ENCODE data around the gene CFAP20DC.
"Not testable (repeated sequence)": the region's sequence is repeated elsewhere in the genome, so short reads cannot be mapped to it uniquely, and the experiment has no call there.

CFAP20DC gene

GRCh38 chr3:59049671-59050331 lies at the start of gene CFAP20DC:
TSS of gene CFAP20DC (minus strand) at chr3:59050025. CDS start at chr3:59049631, 394 bp downstream.
- DNase-seq, result peak; percentile 90

DNA sequence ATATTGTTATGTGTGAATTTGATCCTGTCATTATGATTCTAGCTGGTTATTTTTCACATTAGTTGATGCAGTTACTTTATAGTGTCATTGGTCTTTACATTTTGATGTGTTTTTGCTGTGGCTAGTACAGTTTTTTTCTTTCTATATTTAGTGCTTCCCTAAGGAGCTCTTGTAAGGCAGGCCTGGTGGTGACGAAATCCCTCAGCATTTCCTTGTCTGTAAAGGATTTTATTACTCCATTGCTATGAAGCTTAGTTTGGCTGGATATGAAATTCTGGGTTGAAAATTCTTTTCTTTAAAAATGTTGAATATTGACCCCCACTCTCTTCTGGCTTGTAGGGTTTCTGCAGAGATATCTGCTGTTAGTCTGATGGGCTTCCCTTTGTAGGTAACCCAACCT lies 48.7 kb upstream of the CFAP20DC start:
- not testable (repeated sequence) for DNase-seq

DNA sequence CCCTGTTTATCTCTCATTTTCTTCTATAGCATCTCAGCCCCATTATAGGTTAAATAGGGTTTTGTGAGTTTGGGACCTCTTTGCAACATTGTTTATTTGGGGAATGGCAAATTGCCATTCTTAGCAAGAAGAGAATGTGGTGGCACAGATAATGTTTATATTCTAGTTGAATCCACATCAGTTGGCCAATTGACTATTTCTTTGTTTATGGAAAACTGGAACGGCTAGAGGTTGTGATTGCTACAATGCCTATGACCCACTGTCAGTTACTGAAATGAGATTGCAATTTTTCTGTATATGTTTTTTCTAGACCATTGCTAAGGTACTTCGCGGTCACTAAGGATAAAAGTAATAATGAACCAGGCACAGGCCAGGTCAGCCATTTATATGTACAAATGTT lies 44.6 kb upstream of the CFAP20DC start:
- DNase-seq, result no peak

GRCh38 chr3:59093521-59093920 lies 43.7 kb upstream of the CFAP20DC start:
- no peak for DNase-seq

GRCh38 chr3:59088761-59089160 lies 38.9 kb upstream of the CFAP20DC start:
- DNase-seq, result no peak

DNA sequence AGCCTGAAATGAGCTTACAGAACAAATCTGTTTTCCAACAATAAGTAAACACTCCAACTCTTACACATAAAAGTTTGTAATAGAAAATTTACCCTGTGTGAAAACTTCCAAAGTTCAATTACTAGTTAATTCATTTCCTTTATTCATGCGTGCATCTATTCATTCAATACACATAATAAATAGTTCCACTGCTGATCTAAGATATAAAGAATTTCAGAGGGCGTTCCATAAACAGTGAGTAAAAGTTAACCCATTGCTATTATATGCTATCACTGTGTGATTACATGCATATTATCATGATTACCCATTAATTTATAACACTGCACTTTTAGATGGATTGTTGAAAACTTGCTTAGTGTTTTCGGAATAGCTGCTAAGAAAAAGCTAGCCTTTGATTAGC lies 36.2 kb upstream of the CFAP20DC start:
- DNase-seq, result no peak

DNA sequence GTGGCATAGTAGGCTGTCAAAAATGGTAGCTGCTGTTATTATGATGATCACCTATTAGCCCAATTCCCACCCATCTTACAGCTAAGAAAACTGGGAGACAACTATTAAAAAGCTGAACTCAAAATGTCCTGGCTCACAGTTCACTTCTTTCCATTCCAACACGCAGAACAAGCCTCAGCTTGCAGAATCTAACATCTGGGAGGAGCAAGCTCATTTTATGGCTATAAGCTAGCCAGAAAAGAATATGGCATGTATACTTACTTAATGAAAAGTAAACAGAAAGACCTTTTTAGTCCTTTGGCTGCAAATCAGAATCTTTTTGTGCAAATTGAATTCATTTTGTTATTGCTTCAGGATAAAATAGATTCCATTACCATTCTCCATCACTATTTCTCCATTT lies 34.8 kb upstream of the CFAP20DC start:
- DNase-seq, result no peak

DNA sequence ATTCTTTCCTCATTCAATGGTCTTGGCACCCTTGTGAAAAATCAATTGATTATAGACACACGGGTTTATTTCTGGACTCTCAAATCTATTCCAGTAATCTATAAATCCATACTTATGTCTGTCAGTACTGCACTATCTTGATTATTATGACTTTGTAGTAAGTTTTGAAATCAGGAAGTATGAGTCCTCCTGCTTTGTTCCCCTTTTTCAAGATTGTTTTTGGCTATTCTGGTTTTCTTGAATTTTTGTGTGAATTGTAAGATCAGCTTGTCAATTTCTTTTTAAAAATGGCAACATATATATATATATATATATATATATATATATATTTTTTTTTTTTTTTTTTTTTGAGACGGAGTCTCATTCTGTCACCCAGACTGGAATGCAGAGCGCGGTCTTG lies 32.3 kb upstream of the CFAP20DC start:
- no peak for DNase-seq

DNA sequence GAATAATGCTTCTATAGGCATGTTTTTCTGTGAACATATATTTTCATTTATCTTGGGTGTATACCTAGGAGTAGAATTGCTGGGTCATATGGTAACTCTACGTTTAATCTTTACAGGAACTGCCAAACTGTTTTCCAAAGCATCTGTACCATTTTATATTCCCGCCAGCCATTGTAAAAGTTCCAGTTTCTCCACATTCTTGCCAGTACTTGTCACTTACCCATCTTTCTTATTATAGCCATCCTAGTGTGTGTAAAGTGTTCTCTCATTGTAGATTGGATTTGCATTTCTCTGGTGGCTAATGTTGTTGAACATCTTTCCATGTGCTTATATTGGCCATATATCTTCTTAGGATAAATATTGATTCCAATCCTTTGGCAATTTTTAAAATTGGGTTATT lies 31.2 kb upstream of the CFAP20DC start:
- DNase-seq, result no peak

DNA sequence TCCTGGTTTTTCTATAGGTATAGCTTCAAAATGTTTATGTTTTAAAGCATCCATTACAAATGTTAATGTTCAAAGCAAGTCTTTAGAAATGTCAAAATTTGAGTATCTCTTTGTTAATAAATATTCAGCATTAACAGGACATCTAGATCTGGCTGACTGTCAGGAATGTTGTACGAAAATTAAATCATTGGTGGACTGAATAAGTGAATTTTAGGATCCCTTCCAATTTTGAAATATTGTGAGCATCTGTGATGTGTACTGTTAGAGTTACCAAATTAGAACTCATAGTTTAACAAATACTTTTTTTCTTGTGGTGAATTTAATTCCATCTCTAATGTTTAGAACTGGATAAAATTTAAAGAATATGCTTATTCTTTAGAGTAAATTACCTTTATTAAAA lies 30.1 kb upstream of the CFAP20DC start:
- DNase-seq, result no peak

GRCh38 chr3:59074764-59075163 lies 24.9 kb upstream of the CFAP20DC start:
- DNase-seq, result no peak

DNA sequence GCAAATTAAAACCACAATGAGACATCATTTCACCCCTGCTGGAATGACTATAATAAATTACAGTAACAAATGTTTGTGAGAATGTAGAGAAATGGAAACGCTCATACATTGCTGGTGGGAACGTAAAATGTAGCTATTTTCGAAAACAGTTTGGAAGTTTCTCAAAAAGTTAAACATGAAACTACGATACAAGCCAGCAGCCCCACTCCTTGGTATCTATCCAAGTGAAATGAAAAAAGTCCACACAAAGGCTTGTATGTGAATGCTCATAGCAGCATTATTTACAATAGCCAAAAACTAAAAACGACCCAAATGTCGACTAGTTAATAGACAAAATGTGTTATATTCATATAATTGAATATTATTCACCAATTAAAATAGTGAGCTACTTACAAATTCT lies 22.9 kb upstream of the CFAP20DC start:
- DNase-seq, result no peak

- DNase-seq, result no peak
These were observed 20.0 kb upstream of the CFAP20DC start for GRCh38 chr3:59069838-59070237.

GRCh38 chr3:59065240-59065639 lies 15.4 kb upstream of the CFAP20DC start:
- DNase-seq, result no peak

- no peak for DNase-seq
These were observed 14.9 kb upstream of the CFAP20DC start for GRCh38 chr3:59064728-59065127.

DNA sequence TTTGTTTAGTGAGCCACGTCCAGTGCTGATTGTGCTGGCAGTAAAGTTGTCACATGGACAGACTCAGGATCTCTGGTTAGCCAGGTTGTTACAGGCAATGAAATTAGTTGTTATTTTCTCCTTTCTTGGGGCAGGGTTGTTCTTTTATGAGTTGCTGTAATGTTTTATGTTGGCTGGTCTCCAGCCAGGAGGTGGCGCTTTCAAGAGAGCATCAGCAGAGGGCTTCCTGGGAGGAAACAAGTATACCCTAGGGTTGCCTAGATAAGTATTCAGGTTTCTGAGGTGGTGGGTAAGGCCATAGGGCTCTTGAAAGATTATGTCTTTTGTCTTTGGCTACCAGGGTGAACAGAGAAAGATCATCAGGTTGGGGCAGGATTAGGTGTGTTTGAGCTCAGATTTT lies 14.5 kb upstream of the CFAP20DC start:
- DNase-seq, result no peak

DNA sequence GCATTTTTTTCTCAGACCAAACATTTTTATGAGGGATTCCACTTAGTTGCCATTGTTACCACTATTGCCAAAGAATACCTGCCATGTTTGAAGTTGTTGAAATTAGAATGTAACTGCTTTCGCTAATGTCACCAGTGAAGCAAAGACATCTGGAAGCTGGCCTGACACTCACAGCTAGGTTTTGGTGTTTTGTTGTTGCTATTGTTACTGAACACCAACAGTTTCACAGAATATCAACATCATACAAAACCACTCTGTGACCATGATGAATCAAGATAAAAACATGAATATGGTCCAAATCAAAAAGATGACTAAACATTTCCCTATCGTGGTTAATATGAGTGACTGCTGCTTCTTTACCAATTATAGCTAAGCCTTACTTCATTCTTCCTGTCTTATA lies 6.9 kb upstream of the CFAP20DC start:
- DNase-seq, result no peak

DNA sequence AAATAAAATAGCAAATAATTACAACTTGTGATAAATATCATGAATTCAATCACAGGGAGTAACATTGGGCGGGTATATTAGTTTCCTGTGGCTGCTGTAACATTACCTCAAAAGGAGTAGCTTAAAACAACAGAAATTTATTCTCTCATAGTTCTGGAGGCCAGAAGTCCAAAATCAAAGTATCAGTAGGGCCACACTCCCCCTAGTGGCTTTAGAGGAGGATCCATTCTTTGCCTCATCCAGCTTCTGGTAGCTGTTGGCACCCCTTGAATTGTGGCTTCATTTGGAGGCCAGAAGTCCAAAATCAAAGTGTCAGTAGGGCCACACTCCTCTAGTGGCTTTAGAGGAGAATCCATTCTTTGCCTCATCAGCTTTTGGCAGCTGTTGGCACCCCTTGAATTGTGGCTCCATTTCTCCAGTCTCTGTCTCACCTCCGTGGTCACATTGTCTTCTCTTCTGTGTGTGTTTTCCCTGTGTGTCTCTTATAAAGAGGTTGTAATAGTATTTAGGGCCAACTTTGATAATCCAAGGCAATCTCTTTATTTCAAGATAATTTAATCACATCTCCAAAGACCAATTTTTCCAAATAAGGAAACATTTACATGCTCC lies 3.1 kb upstream of the CFAP20DC start:
- DNase-seq, result no peak

GRCh38 chr3:59050811-59051414 lies 1.1 kb upstream of the CFAP20DC start:
- not testable (repeated sequence) for DNase-seq

- no peak for DNase-seq
These were observed 3.0 kb downstream of the CFAP20DC start for GRCh38 chr3:59046839-59047238.

DNA sequence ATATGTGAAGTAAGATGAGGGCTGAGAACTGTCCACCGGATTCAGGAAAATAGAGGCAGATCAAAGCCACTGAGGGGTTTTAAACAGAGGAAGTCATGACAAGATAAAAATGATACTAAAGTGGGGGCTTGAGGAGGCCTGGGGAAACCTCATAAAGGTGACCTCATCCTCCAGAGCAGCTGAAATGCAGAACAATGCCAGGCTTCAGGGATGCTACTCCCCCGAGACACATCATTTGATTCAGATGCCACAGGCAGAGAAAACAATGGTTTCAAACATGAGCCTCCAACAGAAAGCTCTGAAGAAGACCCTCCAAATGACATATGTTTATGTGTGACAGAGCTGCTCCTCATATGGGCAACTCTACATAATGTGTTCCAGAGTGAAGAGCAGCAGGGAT lies 6.4 kb downstream of the CFAP20DC start:
- no peak for DNase-seq

DNA sequence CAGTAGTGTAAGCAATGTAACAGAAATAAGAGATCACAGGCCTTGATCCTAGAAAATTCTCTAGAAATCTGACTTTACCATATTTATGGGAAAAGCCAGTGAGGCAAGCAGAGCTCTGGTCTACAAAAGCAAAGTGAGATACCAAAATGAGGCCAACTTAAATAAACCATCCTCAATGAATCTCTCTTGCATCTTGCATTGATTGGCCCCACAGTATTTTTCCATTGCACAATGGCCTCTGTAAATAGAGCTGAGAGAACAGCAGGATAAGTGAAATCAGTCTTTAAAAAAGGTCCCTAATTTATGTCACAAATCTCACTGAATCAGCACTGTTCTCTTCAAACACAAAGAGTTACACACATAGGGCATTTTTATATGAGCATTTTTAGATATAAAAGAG lies 8.9 kb downstream of the CFAP20DC start:
- no peak for DNase-seq

GRCh38 chr3:59027607-59028006 lies 22.2 kb downstream of the CFAP20DC start:
- no peak for DNase-seq

DNA sequence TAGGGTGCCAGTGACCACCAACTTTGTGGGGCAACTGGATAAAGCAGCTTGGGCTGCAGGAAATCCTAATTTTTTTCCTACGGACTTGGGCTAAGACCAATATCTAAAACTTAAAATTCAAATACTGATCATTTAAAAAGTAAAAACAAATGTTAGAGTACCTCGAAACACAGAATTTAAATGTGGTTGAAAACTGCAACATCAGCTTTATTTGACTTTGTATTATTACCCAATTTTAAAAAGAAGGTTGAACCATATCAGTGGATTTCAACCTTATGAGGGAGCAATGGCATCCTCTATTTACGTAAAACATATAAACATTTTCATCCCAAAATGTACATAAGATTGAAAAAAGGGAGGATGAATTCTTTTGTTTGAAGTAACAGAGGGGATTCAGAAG lies 26.2 kb downstream of the CFAP20DC start:
- no peak for DNase-seq

DNA sequence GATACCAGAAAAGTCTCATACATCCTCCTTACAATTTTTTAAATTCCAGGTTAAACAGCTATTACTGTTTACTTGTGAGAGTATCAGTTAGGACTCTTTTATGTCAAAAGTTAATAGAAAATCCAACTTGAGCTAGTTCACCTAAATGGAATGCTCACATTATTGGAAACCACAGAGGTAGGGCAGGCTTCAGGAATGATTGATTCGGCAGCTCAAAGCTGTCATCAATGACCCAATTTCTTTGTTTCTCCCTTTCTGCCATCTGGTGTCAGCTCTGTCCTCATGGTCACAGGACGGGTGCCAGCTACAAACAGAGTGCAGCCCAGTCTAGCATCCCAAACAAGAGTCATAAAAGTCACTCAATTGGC lies 32.2 kb downstream of the CFAP20DC start:
- no peak for DNase-seq

All from activated naive CD4-positive, alpha-beta T cell treated with anti-CD3 and anti-CD28 coated beads, Interleukin-2, amount 50 U/mL, for 16 hours (primary cell).